GM12878 (cell line): ENCODE data around the gene CNTNAP2.

Experiments used
- CHD2 ChIP-seq: IDR thresholded peaks from 2 replicates; pipeline ENCODE4 v1.6.1; 2011; ENCODE audit warnings: low read depth, low read length, improper control_type of control experiment, borderline replicate concordance
- CREM ChIP-seq: IDR thresholded peaks from 2 replicates; pipeline ENCODE4 v1.6.1; 2014; ENCODE audit warnings: antibody characterized with exemption, low read depth
- EED ChIP-seq: sonication (generic); IDR thresholded peaks from 2 replicates; pipeline ENCODE4 v1.6.1; 2016; ENCODE audit warnings: antibody characterized with exemption, low read depth
- EGR1 ChIP-seq, 2 experiments: IDR thresholded peaks; 1 replicate in 1 of 2; 2 replicates in 1 of 2; pipeline ENCODE4 v1.6.1; 2011 to 2012; ENCODE audit warnings: low read depth in 2 of 2, low read length in 2 of 2, borderline replicate concordance in 1 of 2, mild to moderate bottlenecking in 1 of 2, moderate library complexity in 1 of 2
- HDGF ChIP-seq: fragments of 450-650 bp; IDR thresholded peaks from 2 replicates; pipeline ENCODE4 v1.6.1; 2016; ENCODE audit warnings: antibody characterized with exemption
- MXI1 ChIP-seq: fragments of 150-350 bp; IDR thresholded peaks from 2 replicates; pipeline ENCODE4 v1.6.1; 2011; ENCODE audit warnings: low read depth, mild to moderate bottlenecking, inconsistent platforms, low read length, improper control_type of control experiment
- POLR2A ChIP-seq: IDR thresholded peaks from 2 replicates; pipeline ENCODE4 v1.6.1; 2011; ENCODE audit warnings: low read depth, mild to moderate bottlenecking, low read length
- SMC3 ChIP-seq: IDR thresholded peaks from 2 replicates; pipeline ENCODE4 v1.6.1; 2011; ENCODE audit warnings: low read length, improper control_type of control experiment, borderline replicate concordance
- YY1 ChIP-seq: IDR thresholded peaks from 2 replicates; pipeline ENCODE4 v1.6.1; 2011; ENCODE audit warnings: low read depth, mild to moderate bottlenecking, low read length
- TF ChIP-seq, protein P1 (sequence below), 3 experiments: IDR thresholded peaks in 2 of 3; conservative IDR thresholded peaks in 1 of 3; 2 replicates each; pipeline ENCODE4 v1.5.1; 2011; ENCODE audit warnings: low read depth in 3 of 3, low read length in 3 of 3, mild to moderate bottlenecking in 3 of 3, control low read depth in 2 of 3, moderate library complexity in 2 of 3, inconsistent platforms in 1 of 3, mixed read lengths in 1 of 3; ENCODE audit not compliant: control insufficient read depth in 2 of 3, insufficient read depth in 1 of 3; ENCODE audit errors: extremely low read depth in 1 of 3

DNA sequence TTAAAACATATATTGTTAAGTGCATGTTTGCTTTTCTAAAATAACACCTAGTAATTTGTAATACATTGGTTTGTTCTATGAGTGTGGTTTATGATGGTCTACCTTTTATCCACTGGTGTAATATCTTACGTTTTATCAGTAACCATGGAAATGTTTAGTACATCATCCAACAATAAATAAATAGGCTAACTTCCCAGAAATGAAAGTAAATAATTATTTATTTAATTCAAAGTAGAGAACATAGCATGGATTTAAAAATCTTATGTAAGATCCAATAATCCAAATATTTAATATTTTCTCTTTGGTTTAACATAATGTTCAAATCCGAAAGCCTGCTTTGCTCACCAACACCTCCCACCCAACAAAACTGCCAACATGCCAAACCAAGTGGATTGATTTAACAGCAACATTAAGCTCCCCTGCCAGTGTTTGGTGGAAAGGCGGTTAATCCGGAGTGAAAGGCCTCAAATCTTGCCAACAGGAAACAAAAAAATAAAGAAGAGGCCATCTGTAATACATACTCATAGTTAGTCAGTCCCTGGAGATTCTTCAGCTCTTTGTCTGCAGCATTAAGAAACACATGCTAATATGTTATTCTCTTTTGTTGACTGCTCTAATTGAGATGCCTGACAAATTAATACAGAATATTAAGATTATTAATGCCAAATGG is 897.8 kb downstream of the CNTNAP2 start:
- TF ChIP-seq SMC3 = no peak
- TF ChIP-seq EED = no peak
- TF ChIP-seq YY1 = no peak
- TF ChIP-seq POLR2A = no peak
- TF ChIP-seq HDGF = no peak
- no peak for TF ChIP-seq EGR1 (IDR thresholded peaks at IDR 0.05; ENCODE audit: borderline replicate concordance in 1 of 2, low read depth in 2 of 2, low read length in 2 of 2)
- no peak for TF ChIP-seq CHD2
- TF ChIP-seq CREM = no peak
- TF ChIP-seq MXI1 = no peak
- TF ChIP-seq, protein P1, sequence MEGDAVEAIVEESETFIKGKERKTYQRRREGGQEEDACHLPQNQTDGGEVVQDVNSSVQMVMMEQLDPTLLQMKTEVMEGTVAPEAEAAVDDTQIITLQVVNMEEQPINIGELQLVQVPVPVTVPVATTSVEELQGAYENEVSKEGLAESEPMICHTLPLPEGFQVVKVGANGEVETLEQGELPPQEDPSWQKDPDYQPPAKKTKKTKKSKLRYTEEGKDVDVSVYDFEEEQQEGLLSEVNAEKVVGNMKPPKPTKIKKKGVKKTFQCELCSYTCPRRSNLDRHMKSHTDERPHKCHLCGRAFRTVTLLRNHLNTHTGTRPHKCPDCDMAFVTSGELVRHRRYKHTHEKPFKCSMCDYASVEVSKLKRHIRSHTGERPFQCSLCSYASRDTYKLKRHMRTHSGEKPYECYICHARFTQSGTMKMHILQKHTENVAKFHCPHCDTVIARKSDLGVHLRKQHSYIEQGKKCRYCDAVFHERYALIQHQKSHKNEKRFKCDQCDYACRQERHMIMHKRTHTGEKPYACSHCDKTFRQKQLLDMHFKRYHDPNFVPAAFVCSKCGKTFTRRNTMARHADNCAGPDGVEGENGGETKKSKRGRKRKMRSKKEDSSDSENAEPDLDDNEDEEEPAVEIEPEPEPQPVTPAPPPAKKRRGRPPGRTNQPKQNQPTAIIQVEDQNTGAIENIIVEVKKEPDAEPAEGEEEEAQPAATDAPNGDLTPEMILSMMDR (IDR thresholded peaks at IDR 0.05 in 2 of 3, conservative IDR thresholded peaks at IDR 0.05 in 1 of 3; ENCODE audit: control insufficient read depth in 2 of 3, extremely low read depth in 1 of 3, insufficient read depth in 1 of 3, low read depth in 3 of 3, low read length in 3 of 3) = no peak
